Muscle of arm (tissue), 14 donors: ENCODE data around the gene OSBPL8. TPM values are rescaled to one million over a fixed set of nuclear protein-coding genes. Genes with fewer than 3 reads are reported as not detected.

Source experiments
- DNase-seq: peaks from one replicate; pipeline ENCODE4 v3.0.0-alpha.2; 2013
- long read RNA-seq, 11 donors: transcript quantifications; one replicate each; lab custom pipeline, GENCODE V29; 2026
- polyA plus RNA-seq, 12 donors: library from polyadenylated mRNA; unstranded; fragments of 120-200 nt; gene quantifications; one replicate each; pipeline ENCODE4 v1.2.1, GENCODE V29; 2013; ENCODE audit not compliant: insufficient read length in 12 of 12

The OSBPL8 gene, protein sequence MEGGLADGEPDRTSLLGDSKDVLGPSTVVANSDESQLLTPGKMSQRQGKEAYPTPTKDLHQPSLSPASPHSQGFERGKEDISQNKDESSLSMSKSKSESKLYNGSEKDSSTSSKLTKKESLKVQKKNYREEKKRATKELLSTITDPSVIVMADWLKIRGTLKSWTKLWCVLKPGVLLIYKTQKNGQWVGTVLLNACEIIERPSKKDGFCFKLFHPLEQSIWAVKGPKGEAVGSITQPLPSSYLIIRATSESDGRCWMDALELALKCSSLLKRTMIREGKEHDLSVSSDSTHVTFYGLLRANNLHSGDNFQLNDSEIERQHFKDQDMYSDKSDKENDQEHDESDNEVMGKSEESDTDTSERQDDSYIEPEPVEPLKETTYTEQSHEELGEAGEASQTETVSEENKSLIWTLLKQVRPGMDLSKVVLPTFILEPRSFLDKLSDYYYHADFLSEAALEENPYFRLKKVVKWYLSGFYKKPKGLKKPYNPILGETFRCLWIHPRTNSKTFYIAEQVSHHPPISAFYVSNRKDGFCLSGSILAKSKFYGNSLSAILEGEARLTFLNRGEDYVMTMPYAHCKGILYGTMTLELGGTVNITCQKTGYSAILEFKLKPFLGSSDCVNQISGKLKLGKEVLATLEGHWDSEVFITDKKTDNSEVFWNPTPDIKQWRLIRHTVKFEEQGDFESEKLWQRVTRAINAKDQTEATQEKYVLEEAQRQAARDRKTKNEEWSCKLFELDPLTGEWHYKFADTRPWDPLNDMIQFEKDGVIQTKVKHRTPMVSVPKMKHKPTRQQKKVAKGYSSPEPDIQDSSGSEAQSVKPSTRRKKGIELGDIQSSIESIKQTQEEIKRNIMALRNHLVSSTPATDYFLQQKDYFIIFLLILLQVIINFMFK
- polyA plus RNA-seq: 10 to 100 TPM in 11 of 12 donors, not detected in 1; 23.2 to 45.3 (median 34.2) TPM
- long read RNA-seq, donor 1: 0 reads
- long read RNA-seq, donor 2, partial matches to known transcripts: 0 of 1 reads
- long read RNA-seq, donor 2, other reads (novel, unspliced or antisense): 0 of 1 reads
- long read RNA-seq, donor 3: 0 reads
- long read RNA-seq, donor 4: 0 reads
- long read RNA-seq, donor 5: 0 reads
- long read RNA-seq, donor 6, partial matches to known transcripts: 0 of 2 reads
- long read RNA-seq, donor 6, other reads (novel, unspliced or antisense): 0 of 2 reads
- long read RNA-seq, donor 7, partial matches to known transcripts: 0 of 1 reads
- long read RNA-seq, donor 7, other reads (novel, unspliced or antisense): 0 of 1 reads
- long read RNA-seq, donor 8, partial matches to known transcripts: 0 of 1 reads
- long read RNA-seq, donor 8, other reads (novel, unspliced or antisense): 0 of 1 reads
- long read RNA-seq, donor 9: 0 reads
- long read RNA-seq, donor 10: 0 reads
- long read RNA-seq, donor 11: 0 reads

GRCh38 chr12:76559400-76560085 lies at the start of gene OSBPL8:
TSS of gene OSBPL8 (minus strand) at chr12:76559771. CDS start at chr12:76487551, 72,220 bp downstream.
- DNase-seq: peak; percentile 96

DNA sequence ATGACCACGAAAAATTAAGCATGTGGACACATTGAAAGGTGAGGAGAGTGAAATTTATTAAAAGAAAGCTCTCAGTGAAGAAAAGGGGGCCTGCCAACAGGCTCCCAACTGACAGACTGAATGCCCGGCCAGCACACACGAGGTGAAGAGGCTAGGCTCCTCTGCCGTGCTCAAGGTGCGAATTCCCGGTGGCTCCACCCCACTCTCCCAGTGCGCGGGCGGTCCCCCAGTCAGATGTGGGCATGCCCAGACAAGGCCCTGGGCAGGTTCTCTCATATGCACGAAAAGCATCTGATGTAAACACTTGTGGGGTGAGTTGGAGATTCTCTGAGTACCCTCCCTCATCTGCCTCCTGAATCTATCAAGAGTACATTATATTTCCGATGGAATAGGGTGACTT lies 48.5 kb upstream of the OSBPL8 start:
- DNase-seq: no peak

DNA sequence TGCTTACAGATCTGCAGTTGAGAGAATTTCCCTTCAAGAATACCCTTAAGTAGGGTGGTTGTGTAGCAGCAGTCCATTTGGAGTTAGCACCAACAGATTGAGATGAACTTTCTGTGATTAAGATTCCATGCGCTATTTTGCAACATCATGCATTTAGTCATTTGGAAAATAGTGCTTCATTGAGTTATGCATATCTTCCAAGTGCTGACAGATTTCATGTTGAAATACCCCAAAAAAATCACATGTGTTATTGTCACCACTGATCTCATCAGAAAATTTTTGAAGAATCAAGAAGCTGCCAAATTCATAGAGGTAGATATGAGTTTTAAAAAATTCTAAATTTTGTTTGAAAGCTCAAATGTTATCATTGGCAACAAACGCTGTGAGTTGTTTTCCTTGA lies 35.5 kb upstream of the OSBPL8 start:
- no peak for DNase-seq

DNA sequence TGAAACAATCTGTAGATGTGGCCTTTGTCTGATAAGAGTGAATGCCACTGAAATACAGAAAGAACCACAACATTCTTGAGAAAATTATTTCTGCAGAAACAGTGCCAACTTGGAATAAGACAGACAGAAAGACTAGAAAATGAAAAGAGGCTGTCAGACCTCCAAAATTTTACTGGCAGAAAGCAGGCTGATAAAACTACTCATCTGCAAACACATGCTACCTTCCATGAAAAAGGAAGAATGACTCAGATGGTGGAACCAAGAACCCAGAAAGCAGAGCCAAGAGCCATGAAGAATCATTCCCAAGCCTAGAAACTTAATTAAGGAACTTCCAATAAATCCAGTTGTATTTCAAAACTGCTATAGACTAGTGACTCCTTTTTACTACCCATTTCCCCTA lies 31.9 kb upstream of the OSBPL8 start:
- no peak for DNase-seq

GRCh38 chr12:76590131-76590530 lies 30.6 kb upstream of the OSBPL8 start:
- no peak for DNase-seq

DNA sequence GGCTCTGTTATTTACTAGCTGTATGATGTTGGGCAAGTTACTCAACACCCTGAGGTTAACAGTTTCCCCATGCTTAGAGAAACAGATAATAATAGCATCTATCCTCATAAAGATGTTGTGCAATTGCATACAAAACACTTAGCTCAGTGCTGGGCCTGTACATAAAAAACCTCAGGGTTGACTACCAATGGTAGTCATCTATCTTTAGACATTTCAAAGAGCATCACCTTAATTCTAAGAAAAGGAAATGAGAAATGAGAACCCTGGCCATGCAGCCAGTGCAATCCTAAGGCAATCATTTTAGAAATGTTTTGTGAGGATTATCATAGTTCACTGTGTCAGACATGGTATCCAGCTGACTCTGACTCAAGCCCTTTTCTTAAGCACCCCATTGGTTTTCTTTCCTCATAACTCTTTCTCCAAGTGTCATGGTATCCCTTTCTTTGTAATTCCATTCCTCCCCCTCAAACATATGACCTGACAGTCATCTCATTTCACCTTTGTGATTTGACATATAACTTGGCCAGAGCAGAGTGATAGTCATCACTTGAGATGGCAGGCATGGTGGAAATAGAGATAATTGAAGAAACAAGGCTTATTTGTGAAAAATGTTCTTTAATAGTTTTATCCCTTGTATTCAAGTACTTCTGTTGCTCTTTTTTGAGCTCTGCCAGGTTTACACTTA lies 29.5 kb upstream of the OSBPL8 start:
- no peak for DNase-seq

GRCh38 chr12:76587428-76588178 lies 28.0 kb upstream of the OSBPL8 start:
- no peak for DNase-seq

DNA sequence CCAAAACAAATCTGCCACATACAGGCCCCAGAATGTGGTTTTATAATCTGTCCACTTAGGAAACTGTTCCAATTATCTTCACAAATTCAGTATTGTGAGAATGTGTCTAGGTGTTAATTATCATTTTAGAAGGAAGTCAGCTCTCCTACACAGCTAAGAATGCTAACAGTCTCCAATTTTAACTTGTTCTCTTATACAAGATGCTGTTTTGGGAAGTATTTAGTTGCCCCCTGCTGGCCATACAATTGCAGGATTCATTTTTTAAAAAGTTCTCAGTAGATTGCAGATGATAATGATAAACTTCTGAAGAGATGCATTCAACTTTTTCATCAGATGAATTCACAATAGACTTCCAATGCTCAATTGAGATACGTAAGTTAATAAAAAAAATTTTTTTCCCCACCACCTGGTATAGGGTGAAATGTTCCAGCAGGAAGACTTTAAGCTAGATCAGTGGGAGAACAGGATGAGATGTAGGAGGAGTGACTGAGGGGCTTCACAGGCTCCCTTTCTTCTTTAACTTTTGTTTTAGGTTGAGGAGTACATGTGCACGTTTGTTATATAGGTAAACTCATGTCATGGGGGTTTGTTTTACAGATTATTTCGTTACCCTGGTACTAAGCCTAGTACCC lies 27.3 kb upstream of the OSBPL8 start:
- DNase-seq: peak; percentile 35

DNA sequence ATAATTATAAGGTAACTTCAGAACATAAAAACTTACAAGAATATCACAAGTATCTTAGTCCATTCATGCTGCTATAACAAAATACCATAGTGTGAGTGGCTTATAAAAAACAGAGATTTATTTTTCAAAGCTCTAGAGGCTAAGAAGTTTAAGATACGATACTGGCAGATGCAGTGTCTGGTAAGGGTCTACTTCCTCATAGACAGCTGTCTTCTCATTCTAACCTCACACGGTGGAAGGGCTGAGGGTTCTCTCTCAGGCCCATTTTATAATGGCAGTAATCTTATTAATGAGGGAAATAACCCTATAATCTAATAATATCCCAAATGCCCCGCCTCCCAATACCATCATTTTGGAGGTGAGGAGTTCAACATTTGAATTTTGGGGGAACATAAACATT lies 23.7 kb upstream of the OSBPL8 start:
- no peak for DNase-seq

- DNase-seq: no peak
Measured at GRCh38 chr12:76573840-76574373, 14.3 kb upstream of the OSBPL8 start.

GRCh38 chr12:76571256-76571655 lies 11.7 kb upstream of the OSBPL8 start:
- DNase-seq: no peak

DNA sequence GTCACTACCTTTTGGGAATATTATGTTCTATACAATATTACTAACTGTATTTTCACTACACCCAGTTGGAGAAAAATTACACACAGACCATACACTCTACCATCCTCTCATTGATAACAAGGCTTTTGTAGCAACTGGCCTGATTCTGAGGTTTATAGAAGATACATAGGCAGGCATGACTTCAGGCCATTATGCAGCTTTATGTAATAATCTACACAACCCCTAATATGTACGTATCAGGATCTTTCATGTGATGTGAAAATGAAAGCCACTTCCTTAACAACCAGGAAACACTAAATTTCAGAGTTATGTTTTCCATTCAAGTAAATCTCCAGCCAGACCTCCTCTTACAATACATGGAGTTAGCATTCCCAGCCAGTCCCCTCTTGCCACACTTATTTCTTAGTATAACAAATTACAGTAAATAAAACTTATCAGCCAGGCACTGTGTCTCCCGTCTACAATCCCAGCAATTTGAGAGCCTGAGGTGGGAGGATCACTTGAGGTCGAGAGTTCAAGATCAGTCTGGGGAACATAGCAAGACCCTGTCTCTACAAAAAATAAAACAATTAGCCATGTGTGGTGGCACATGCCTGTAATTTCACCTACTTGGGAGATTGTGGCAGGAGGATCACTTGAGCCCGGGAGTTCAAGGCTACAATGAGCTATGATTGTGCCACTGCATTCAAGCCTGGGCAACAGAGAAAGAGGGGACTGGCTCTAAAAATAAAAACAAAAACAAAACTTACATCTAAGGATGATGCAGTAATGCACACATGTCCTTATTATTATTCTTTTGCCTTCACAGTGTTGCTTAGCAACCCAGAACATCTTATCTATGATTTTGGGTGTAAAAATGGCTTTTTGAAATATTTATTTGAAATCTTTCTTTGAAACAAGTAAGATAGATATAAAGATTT lies 10.4 kb upstream of the OSBPL8 start:
- no peak for DNase-seq

- DNase-seq: no peak
Measured at GRCh38 chr12:76568888-76569551, 9.4 kb upstream of the OSBPL8 start.

DNA sequence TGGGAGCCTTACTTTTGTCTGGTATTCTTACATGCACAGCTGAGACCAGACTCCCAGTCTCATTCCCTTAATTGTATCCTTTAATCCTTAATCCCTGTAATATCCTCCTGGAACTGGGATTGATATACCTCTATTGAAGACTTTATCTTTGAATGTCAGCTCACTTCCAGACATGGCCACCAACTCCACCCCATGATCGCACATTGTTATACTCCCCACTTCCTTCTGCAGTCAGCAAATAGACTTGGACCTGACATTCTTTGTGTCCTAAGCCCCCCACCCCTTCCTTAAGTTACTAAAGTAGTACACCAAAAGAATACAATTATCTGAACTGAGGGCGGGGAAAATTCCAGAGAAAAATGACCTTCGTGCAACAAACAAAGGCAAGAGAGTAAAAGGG lies 8.6 kb upstream of the OSBPL8 start:
- DNase-seq: no peak

DNA sequence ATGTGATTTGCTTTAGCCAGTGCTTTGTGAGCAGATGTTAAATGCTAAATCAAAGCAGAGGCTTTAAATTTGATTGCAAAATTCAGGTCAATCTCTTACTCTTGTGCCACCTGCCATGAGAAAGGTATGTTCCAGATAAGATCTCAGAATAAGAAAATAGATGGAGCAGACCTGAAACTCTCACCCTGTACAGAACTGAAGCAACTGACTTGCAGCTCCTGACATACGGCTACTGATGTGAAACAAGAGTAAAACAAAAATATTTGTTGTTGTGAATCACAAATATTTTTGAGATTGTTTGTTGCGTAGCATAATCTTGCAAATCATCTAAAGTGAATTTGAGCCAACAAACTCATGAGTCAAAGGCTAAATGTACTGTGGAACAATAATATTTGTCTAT lies 3.5 kb upstream of the OSBPL8 start:
- DNase-seq: no peak

DNA sequence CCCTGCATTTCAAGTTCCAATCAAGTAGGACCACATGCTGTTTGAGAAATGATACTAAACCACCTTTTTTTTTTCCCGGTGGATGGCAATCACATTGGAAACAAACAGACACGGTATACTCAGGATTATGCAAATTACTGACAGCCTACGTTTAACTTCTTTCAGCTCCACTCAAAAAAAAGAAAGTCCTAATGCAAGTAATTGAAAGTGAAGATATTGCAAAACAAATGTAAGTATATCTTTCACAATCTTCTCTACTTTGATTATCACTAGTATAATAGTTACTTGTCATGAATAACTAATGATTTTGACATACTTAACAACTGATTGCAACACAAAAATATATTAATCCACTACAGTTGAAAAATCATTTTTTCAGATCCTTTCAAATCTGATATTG lies 2.6 kb upstream of the OSBPL8 start:
- no peak for DNase-seq

DNA sequence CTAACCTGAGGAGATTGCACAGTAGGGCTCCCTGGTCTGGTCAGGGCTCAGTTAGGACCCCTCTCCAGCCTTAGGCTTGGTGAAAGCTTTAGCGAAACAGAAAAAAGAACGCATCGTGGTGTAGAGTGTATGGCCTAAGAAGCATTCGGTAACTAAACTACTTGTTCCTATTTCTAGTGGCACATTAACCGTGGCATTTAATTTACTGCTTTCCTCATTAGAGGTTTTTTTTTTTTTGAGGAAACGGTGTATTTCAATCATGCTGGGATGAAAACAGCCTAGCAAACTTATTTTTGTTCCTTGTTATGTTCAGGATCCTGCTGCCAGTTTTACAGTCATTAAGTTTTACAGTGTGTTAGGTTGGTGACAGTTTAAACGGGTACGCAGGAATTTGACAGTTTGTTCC lies 518 bp upstream of the OSBPL8 start:
- no peak for DNase-seq
